Gastroesophageal sphincter (tissue), 4 donors: Measurements from ENCODE around the gene EWSR1. TPM values are rescaled to one million over a fixed set of nuclear protein-coding genes. Genes with fewer than 3 reads are reported as not detected.
"Not testable (repeated sequence)": the region's sequence is repeated elsewhere in the genome, so short reads cannot be mapped to it uniquely, and the experiment has no call there.

ENCODE experiments used
- ATAC-seq: fragments of 150-250 bp; one replicate; pipeline ENCODE4 v1.9.1; 2016; ENCODE audit warnings: mild to moderate bottlenecking, moderate library complexity
- H3K27ac ChIP-seq, 4 donors: fragments of 200-600 bp; sonication (generic) in 3 of 4; 1 replicate in 3 of 4; 2 replicates in 1 of 4; pipeline ENCODE4 v1.5.1; 2016 to 2019
- H3K27me3 ChIP-seq: fragments of 200-600 bp; sonication (generic); one replicate; pipeline ENCODE4 v1.5.1; 2019
- H3K36me3 ChIP-seq, 2 donors: fragments of 200-600 bp; sonication (generic); one replicate each; pipeline ENCODE4 v1.5.1; 2019; ENCODE audit warnings: control low read depth in 1 of 2
- H3K4me1 ChIP-seq, 3 donors: fragments of 200-600 bp; sonication (generic); 1 replicate in 2 of 3; 2 replicates in 1 of 3; pipeline ENCODE4 v1.5.1; 2016 to 2019; ENCODE audit warnings: control low read depth in 2 of 3
- H3K4me3 ChIP-seq, 2 donors: fragments of 200-600 bp; sonication (generic); one replicate each; pipeline ENCODE4 v1.5.1; 2019; ENCODE audit warnings: mild to moderate bottlenecking in 1 of 2, moderate library complexity in 1 of 2
- H3K9me3 ChIP-seq, 3 donors: fragments of 200-600 bp; sonication (generic); one replicate each; pipeline ENCODE4 v1.5.1; 2017 to 2019; ENCODE audit warnings: control low read depth in 2 of 3
- CTCF ChIP-seq, 4 experiments: fragments of 200-600 bp in 2 of 4; fragments of 450-650 bp in 2 of 4; sonication (generic) in 1 of 4; IDR thresholded peaks; one replicate each; pipeline ENCODE4 v1.5.1; 2017 to 2019; ENCODE audit warnings: antibody characterized with exemption in 4 of 4, mild to moderate bottlenecking in 2 of 4, moderate library complexity in 2 of 4
- EP300 ChIP-seq: sonication (generic); formaldehyde crosslinking; IDR thresholded peaks from one replicate; pipeline ENCODE4 v1.6.1; 2017; ENCODE audit warnings: antibody characterized with exemption, mild to moderate bottlenecking
- POLR2A ChIP-seq, 2 donors: fragments of 450-650 bp; IDR thresholded peaks; one replicate each; pipeline ENCODE4 v1.6.1; 2017; ENCODE audit warnings: antibody characterized with exemption in 2 of 2, mild to moderate bottlenecking in 2 of 2, moderate library complexity in 1 of 2
- POLR2AphosphoS5 ChIP-seq: sonication (generic); formaldehyde crosslinking; IDR thresholded peaks from one replicate; pipeline ENCODE4 v1.6.1; 2017; ENCODE audit warnings: antibody characterized with exemption
- WGBS, 2 donors: methylation state at CpG; one replicate each; pipeline ENCODE4 v1.1.5; 2018; ENCODE audit warnings: low coverage in 1 of 2; 5-methylcytosine and 5-hydroxymethylcytosine counted together
- total RNA-seq, 4 donors: library from RNA; depleted of rRNA; stranded (reverse); fragments of >200 nt; gene quantifications; one replicate each; pipeline ENCODE4 v1.1.0, GENCODE V29; 2016

Gene EWSR1
- total RNA-seq, 4 donors from 2014 or later, result 169 to 209 (median 204) TPM

DNA sequence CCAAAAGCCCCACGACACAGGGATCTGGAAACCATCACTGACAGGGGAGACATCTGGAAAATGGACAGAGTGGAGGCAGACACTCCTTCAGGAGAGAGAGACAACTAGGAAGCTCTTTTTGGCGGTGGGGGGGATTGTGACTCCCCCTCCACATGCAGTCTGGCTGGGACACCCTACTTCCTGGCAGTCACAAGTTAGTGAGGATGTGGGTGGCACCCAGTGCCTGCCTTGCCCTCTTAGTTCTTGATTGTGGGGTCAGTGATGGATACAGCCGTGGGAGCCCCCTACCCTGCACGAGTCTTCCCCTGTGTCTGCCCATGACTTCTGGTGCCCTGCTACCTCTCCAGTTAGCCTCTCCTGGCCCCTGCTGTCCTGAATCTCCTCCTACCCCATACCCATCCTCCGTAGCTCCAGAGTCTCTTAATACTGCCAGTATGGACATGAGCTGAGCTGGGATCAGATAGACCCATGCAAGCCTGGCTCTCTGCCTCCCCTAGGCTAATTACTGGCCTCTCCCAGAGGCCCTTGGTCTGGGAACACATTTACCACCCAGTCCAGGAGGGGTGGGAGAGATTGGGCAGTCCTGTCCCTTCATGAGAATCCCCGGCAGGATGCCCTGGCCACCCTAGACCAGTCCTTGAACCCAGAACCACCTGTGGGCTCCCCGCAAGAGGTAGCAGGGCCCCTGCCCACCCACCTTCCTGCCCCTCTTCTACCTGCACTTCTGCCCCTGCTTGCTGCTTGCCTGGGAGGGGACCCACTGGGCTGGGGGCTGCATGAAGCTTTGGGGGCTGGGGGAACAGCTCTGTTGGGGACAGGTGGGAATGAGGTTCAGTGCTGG is 23.1 kb upstream of the EWSR1 start:
- WGBS, 2 donors, result 45 to 59% methylated on average over 3 of the region's 7 CpGs

GRCh38 chr22:29245626-29246385 is 22.3 kb upstream of the EWSR1 start:
- Histone ChIP-seq H3K36me3 (no peaks in the 10 kb centered on the region), H3K4me1 (peaks cover 0 to 4% (median 0%) of the 10 kb centered on the region in 3 donors), H3K27ac (no peak overlapping the region), H3K9me3 (peaks cover 0 to 14% (median 0%) of the 10 kb centered on the region in 3 donors), H3K27me3 (no peaks in the 10 kb centered on the region), H3K4me3 (no peak overlapping the region)
- peak; percentile 81 for ATAC-seq
- WGBS, 2 donors, result 57 to 69% methylated on average over 4 to 8 of the region's 11 CpGs
- TF ChIP-seq POLR2A (IDR thresholded peaks at IDR 0.05) (no peak), CTCF (IDR thresholded peaks at IDR 0.05) (peak; percentile 86 to 95 (median 94)), EP300 (no peak), POLR2AphosphoS5 (peak; percentile 12)

More for the DNA sequence above, 23.1 kb upstream of the EWSR1 start:
- Histone ChIP-seq H3K27me3 (no peaks in the 10 kb centered on the region), H3K4me3 (no peak overlapping the region), H3K4me1 (peaks cover 0 to 4% (median 0%) of the 10 kb centered on the region in 3 donors), H3K9me3 (peaks cover 0 to 14% (median 0%) of the 10 kb centered on the region in 3 donors), H3K36me3 (no peaks in the 10 kb centered on the region), H3K27ac (no peak overlapping the region)
- ATAC-seq, result peak; percentile 31
- TF ChIP-seq CTCF (IDR thresholded peaks at IDR 0.05) (no peak), POLR2AphosphoS5 (no peak), EP300 (no peak), POLR2A (IDR thresholded peaks at IDR 0.05) (no peak)

GRCh38 chr22:29247891-29248290 is 20.2 kb upstream of the EWSR1 start:
- H3K4me1 ChIP-seq, H3K9me3 ChIP-seq, H3K27ac ChIP-seq, ATAC-seq, H3K36me3 ChIP-seq, H3K4me3 ChIP-seq, H3K27me3 ChIP-seq: not testable (repeated sequence)
- 85 to 95% methylated on average over 4 to 8 of the region's 10 CpGs for WGBS, 2 donors

- ATAC-seq, result no peak
- H3K9me3 ChIP-seq, result no peaks in the 10 kb centered on the region
- no peak overlapping the region for H3K4me3 ChIP-seq
- no peaks in the 10 kb centered on the region for H3K4me1 ChIP-seq
- no peak overlapping the region for H3K27ac ChIP-seq
- no peaks in the 10 kb centered on the region for H3K27me3 ChIP-seq
- WGBS, 2 donors, result 93 to 100% methylated on average over 3 to 5 of the region's 5 CpGs
- TF ChIP-seq CTCF (IDR thresholded peaks at IDR 0.05) (no peak), EP300 (no peak), POLR2A (IDR thresholded peaks at IDR 0.05) (no peak), POLR2AphosphoS5 (no peak)
- no peaks in the 10 kb centered on the region for H3K36me3 ChIP-seq
Measured at GRCh38 chr22:29251265-29251664, 16.8 kb upstream of the EWSR1 start.

- Histone ChIP-seq H3K9me3 (no peaks in the 10 kb centered on the region), H3K27me3 (no peaks in the 10 kb centered on the region), H3K36me3 (no peaks in the 10 kb centered on the region), H3K4me3 (no peak overlapping the region), H3K27ac (no peak overlapping the region), H3K4me1 (no peaks in the 10 kb centered on the region)
- no peak for ATAC-seq
- TF ChIP-seq POLR2AphosphoS5 (no peak), CTCF (IDR thresholded peaks at IDR 0.05) (no peak)
- WGBS, 2 donors, result 80 to 82% methylated on average over 2 to 9 of the region's 10 CpGs
Measured at GRCh38 chr22:29251981-29252911, 15.8 kb upstream of the EWSR1 start.
